ENCODE measurements around the gene ACOX3. TPM values are rescaled to one million over a fixed set of nuclear protein-coding genes. Genes with fewer than 3 reads are reported as not detected.

ACOX3 gene
- total and polyA plus RNA-seq, 2 donors = 8.7 to 18.1 TPM

GRCh38 chr4:8370835-8371595 is 69.5 kb downstream of the ACOX3 start:
- no peaks in the 10 kb centered on the region for H3K4me1 ChIP-seq (ENCODE audit: control insufficient read depth in 2 of 2, insufficient read depth in 2 of 2, low read length in 2 of 2)
- H3K36me3 ChIP-seq (ENCODE audit: control insufficient read depth in 2 of 2, insufficient read depth in 2 of 2, low read length in 1 of 2) = peaks cover 0 to 3% of the 10 kb centered on the region in 2 donors
- no peak for DNase-seq (ENCODE audit: low read depth in 6 of 9, low spot score in 9 of 9)
- H3K4me3 ChIP-seq (ENCODE audit: low read length in 2 of 2) = no peak overlapping the region
- H3K9me3 ChIP-seq (ENCODE audit: control insufficient read depth in 2 of 2, insufficient read depth in 1 of 2, low read length in 1 of 2) = no peaks in the 10 kb centered on the region
- 97% methylated on average over 24 of the region's 24 CpGs for WGBS
- no peak overlapping the region for H3K27ac ChIP-seq (ENCODE audit: low read depth in 1 of 2, low read length in 1 of 2)
- H3K27me3 ChIP-seq (ENCODE audit: control insufficient read depth in 2 of 2, insufficient read depth in 1 of 2, low read length in 1 of 2) = no peaks in the 10 kb centered on the region

- no peaks in the 10 kb centered on the region for H3K27me3 ChIP-seq (ENCODE audit: control insufficient read depth in 2 of 2, insufficient read depth in 1 of 2, low read length in 1 of 2)
- H3K4me3 ChIP-seq (ENCODE audit: low read length in 2 of 2) = no peak overlapping the region
- H3K4me1 ChIP-seq (ENCODE audit: control insufficient read depth in 2 of 2, insufficient read depth in 2 of 2, low read length in 2 of 2) = no peaks in the 10 kb centered on the region
- 93% methylated on average over 16 of the region's 16 CpGs for WGBS
- no peak for DNase-seq (ENCODE audit: low read depth in 6 of 9, low spot score in 9 of 9)
- no peak overlapping the region for H3K27ac ChIP-seq (ENCODE audit: low read depth in 1 of 2, low read length in 1 of 2)
- no peaks in the 10 kb centered on the region for H3K9me3 ChIP-seq (ENCODE audit: control insufficient read depth in 2 of 2, insufficient read depth in 1 of 2, low read length in 1 of 2)
- peaks cover 0 to 6% of the 10 kb centered on the region in 2 donors for H3K36me3 ChIP-seq (ENCODE audit: control insufficient read depth in 2 of 2, insufficient read depth in 2 of 2, low read length in 1 of 2)
Measured at GRCh38 chr4:8370106-8370787, 70.3 kb downstream of the ACOX3 start.

DNA sequence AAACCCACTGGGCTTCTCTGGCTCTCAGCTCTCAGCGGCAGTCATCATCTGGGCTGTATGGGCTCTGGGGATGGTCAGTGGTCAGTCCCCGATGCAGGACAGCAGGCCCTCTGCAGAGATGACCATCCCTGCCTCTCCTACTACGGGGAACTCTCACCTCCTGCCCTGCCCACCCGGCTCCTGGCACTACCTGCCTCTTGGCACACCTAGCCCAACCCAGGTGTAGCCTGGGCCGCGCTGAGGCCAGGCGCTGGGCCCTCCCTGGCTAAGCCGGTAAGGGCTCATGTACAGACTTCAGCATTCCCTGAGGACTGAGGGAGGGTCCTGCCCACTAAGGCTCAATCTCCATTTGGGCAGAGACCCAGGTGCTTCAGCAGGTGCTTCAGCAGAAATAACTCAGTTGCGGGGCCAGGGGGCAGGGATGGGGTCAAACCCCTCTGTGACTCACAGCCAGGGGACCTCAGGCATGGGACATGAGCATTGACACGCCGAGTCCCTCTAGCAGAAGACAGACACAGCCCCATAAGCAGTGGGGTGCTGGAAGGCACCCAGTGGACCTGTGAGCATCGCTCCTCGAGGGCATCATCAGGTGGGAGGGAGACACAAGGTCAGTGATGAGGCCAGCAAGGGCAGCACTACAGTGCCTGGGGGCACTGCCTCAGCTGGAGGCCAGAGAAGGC is 71.0 kb downstream of the ACOX3 start:
- WGBS = 98% methylated on average over 13 of the region's 13 CpGs
- no peaks in the 10 kb centered on the region for H3K27me3 ChIP-seq (ENCODE audit: control insufficient read depth in 2 of 2, insufficient read depth in 1 of 2, low read length in 1 of 2)
- H3K9me3 ChIP-seq (ENCODE audit: control insufficient read depth in 2 of 2, insufficient read depth in 1 of 2, low read length in 1 of 2) = no peaks in the 10 kb centered on the region
- no peak for DNase-seq (ENCODE audit: low read depth in 6 of 9, low spot score in 9 of 9)
- H3K4me1 ChIP-seq (ENCODE audit: control insufficient read depth in 2 of 2, insufficient read depth in 2 of 2, low read length in 2 of 2) = no peaks in the 10 kb centered on the region
- H3K36me3 ChIP-seq (ENCODE audit: control insufficient read depth in 2 of 2, insufficient read depth in 2 of 2, low read length in 1 of 2) = peaks cover 0 to 7% of the 10 kb centered on the region in 2 donors
- no peak overlapping the region for H3K27ac ChIP-seq (ENCODE audit: low read depth in 1 of 2, low read length in 1 of 2)
- H3K4me3 ChIP-seq (ENCODE audit: low read length in 2 of 2) = no peak overlapping the region

DNA sequence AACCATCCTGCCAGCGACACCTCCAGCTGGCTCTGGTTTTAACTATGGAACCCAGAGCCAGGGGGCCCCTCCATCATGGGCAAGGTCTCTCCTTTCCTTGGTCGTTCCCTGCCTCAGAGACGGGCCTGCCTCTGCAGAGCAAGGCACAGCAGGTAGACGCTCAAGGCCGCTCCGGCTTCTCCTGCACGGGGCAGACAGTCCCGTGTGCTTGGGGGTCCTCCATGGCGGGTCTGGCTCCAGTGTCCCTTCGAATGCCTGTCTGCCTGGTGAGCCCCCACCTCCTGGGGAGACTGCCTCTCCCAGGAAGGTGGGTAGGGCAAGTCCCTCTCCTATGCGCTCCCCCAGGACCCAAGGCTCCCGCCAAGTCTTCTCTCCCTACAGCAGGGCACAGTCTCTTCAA is 71.5 kb downstream of the ACOX3 start:
- Histone ChIP-seq H3K36me3 (ENCODE audit: control insufficient read depth in 2 of 2, insufficient read depth in 2 of 2, low read length in 1 of 2) (peaks cover 0 to 7% of the 10 kb centered on the region in 2 donors), H3K9me3 (ENCODE audit: control insufficient read depth in 2 of 2, insufficient read depth in 1 of 2, low read length in 1 of 2) (no peaks in the 10 kb centered on the region), H3K4me1 (ENCODE audit: control insufficient read depth in 2 of 2, insufficient read depth in 2 of 2, low read length in 2 of 2) (no peaks in the 10 kb centered on the region), H3K27me3 (ENCODE audit: control insufficient read depth in 2 of 2, insufficient read depth in 1 of 2, low read length in 1 of 2) (no peaks in the 10 kb centered on the region), H3K27ac (ENCODE audit: low read depth in 1 of 2, low read length in 1 of 2) (no peak overlapping the region), H3K4me3 (ENCODE audit: low read length in 2 of 2) (no peak overlapping the region)
- DNase-seq (ENCODE audit: low read depth in 6 of 9, low spot score in 9 of 9) = no peak
- WGBS = 94% methylated on average over 12 of the region's 12 CpGs

DNA sequence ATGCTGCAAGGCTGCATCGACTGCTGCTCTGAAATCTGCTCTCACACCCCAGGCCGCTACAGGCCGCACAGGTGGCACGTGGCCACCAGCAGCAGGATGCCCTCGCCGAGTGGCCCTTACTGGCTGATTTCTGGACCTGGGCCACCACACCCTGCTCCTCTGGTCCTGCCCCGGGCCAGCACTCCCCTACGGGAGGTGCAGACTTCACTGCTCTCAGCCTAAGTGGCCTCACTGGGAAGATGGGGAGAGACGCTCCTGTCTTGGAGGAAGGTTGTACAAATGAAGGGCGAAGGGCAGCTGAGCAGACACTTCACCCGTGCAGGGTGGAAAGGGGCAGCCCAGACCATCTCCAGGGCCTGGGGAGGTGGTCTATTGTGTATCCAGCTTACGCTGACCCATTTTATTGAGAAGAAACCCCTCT is 72.5 kb downstream of the ACOX3 start:
- WGBS = 97% methylated on average over 12 of the region's 12 CpGs
- Histone ChIP-seq H3K9me3 (ENCODE audit: control insufficient read depth in 2 of 2, insufficient read depth in 1 of 2, low read length in 1 of 2) (no peaks in the 10 kb centered on the region), H3K27ac (ENCODE audit: low read depth in 1 of 2, low read length in 1 of 2) (no peak overlapping the region), H3K27me3 (ENCODE audit: control insufficient read depth in 2 of 2, insufficient read depth in 1 of 2, low read length in 1 of 2) (no peaks in the 10 kb centered on the region), H3K36me3 (ENCODE audit: control insufficient read depth in 2 of 2, insufficient read depth in 2 of 2, low read length in 1 of 2) (peaks cover 0 to 7% of the 10 kb centered on the region in 2 donors), H3K4me1 (ENCODE audit: control insufficient read depth in 2 of 2, insufficient read depth in 2 of 2, low read length in 2 of 2) (no peaks in the 10 kb centered on the region), H3K4me3 (ENCODE audit: low read length in 2 of 2) (no peak overlapping the region)
- no peak for DNase-seq (ENCODE audit: low read depth in 6 of 9, low spot score in 9 of 9)

GRCh38 chr4:8366601-8367000 is 73.9 kb downstream of the ACOX3 start:
- DNase-seq (ENCODE audit: low read depth in 6 of 9, low spot score in 9 of 9) = no peak
- peaks cover 0 to 7% of the 10 kb centered on the region in 2 donors for H3K36me3 ChIP-seq (ENCODE audit: control insufficient read depth in 2 of 2, insufficient read depth in 2 of 2, low read length in 1 of 2)
- H3K27me3 ChIP-seq (ENCODE audit: control insufficient read depth in 2 of 2, insufficient read depth in 1 of 2, low read length in 1 of 2) = no peaks in the 10 kb centered on the region
- H3K9me3 ChIP-seq (ENCODE audit: control insufficient read depth in 2 of 2, insufficient read depth in 1 of 2, low read length in 1 of 2) = no peaks in the 10 kb centered on the region
- no peak overlapping the region for H3K27ac ChIP-seq (ENCODE audit: low read depth in 1 of 2, low read length in 1 of 2)
- no peaks in the 10 kb centered on the region for H3K4me1 ChIP-seq (ENCODE audit: control insufficient read depth in 2 of 2, insufficient read depth in 2 of 2, low read length in 2 of 2)
- no peak overlapping the region for H3K4me3 ChIP-seq (ENCODE audit: low read length in 2 of 2)
- 90% methylated on average over 17 of the region's 17 CpGs for WGBS

GRCh38 chr4:8365951-8366350 is 74.6 kb downstream of the ACOX3 start:
- no peak for DNase-seq (ENCODE audit: low read depth in 6 of 9, low spot score in 9 of 9)
- WGBS = 93% methylated on average over 11 of the region's 11 CpGs
- H3K4me1 ChIP-seq (ENCODE audit: control insufficient read depth in 2 of 2, insufficient read depth in 2 of 2, low read length in 2 of 2) = no peaks in the 10 kb centered on the region
- H3K27ac ChIP-seq (ENCODE audit: low read depth in 1 of 2, low read length in 1 of 2) = no peak overlapping the region
- no peaks in the 10 kb centered on the region for H3K9me3 ChIP-seq (ENCODE audit: control insufficient read depth in 2 of 2, insufficient read depth in 1 of 2, low read length in 1 of 2)
- peaks cover 0 to 7% of the 10 kb centered on the region in 2 donors for H3K36me3 ChIP-seq (ENCODE audit: control insufficient read depth in 2 of 2, insufficient read depth in 2 of 2, low read length in 1 of 2)
- H3K4me3 ChIP-seq (ENCODE audit: low read length in 2 of 2) = no peak overlapping the region
- H3K27me3 ChIP-seq (ENCODE audit: control insufficient read depth in 2 of 2, insufficient read depth in 1 of 2, low read length in 1 of 2) = no peaks in the 10 kb centered on the region

GRCh38 chr4:8365353-8365752 is 75.2 kb downstream of the ACOX3 start:
- no peak for DNase-seq (ENCODE audit: low read depth in 6 of 9, low spot score in 9 of 9)

GRCh38 chr4:8364848-8365350 is 75.6 kb downstream of the ACOX3 start:
- no peaks in the 10 kb centered on the region for H3K27me3 ChIP-seq (ENCODE audit: control insufficient read depth in 2 of 2, insufficient read depth in 1 of 2, low read length in 1 of 2)
- no peaks in the 10 kb centered on the region for H3K9me3 ChIP-seq (ENCODE audit: control insufficient read depth in 2 of 2, insufficient read depth in 1 of 2, low read length in 1 of 2)
- H3K36me3 ChIP-seq (ENCODE audit: control insufficient read depth in 2 of 2, insufficient read depth in 2 of 2, low read length in 1 of 2) = peaks cover 0 to 7% of the 10 kb centered on the region in 2 donors
- no peak for DNase-seq (ENCODE audit: low read depth in 6 of 9, low spot score in 9 of 9)
- 97% methylated on average over 12 of the region's 12 CpGs for WGBS
- H3K27ac ChIP-seq (ENCODE audit: low read depth in 1 of 2, low read length in 1 of 2) = no peak overlapping the region
- H3K4me1 ChIP-seq (ENCODE audit: control insufficient read depth in 2 of 2, insufficient read depth in 2 of 2, low read length in 2 of 2) = no peaks in the 10 kb centered on the region
- H3K4me3 ChIP-seq (ENCODE audit: low read length in 2 of 2) = no peak overlapping the region

More at GRCh38 chr4:8365353-8365752, 75.2 kb downstream of the ACOX3 start:
- 93% methylated on average over 13 of the region's 13 CpGs for WGBS
- no peak overlapping the region for H3K4me3 ChIP-seq (ENCODE audit: low read length in 2 of 2)
- H3K9me3 ChIP-seq (ENCODE audit: control insufficient read depth in 2 of 2, insufficient read depth in 1 of 2, low read length in 1 of 2) = no peaks in the 10 kb centered on the region
- no peaks in the 10 kb centered on the region for H3K4me1 ChIP-seq (ENCODE audit: control insufficient read depth in 2 of 2, insufficient read depth in 2 of 2, low read length in 2 of 2)
- peaks cover 0 to 7% of the 10 kb centered on the region in 2 donors for H3K36me3 ChIP-seq (ENCODE audit: control insufficient read depth in 2 of 2, insufficient read depth in 2 of 2, low read length in 1 of 2)
- H3K27me3 ChIP-seq (ENCODE audit: control insufficient read depth in 2 of 2, insufficient read depth in 1 of 2, low read length in 1 of 2) = no peaks in the 10 kb centered on the region
- no peak overlapping the region for H3K27ac ChIP-seq (ENCODE audit: low read depth in 1 of 2, low read length in 1 of 2)

Data from thymus (tissue), 11 donors.